Mucosa of rectum (tissue), 2 donors: ENCODE data around the gene CNTNAP5.

ENCODE experiments used
- H3K27ac ChIP-seq, 2 donors: one replicate each; pipeline ENCODE4 v1.7.0; 2013; ENCODE audit warnings: inconsistent platforms in 2 of 2, low read depth in 2 of 2, low read length in 2 of 2
- H3K27me3 ChIP-seq, 2 donors: one replicate each; pipeline ENCODE4 v1.7.0; 2013; ENCODE audit warnings: low read length in 2 of 2; ENCODE audit not compliant: control insufficient read depth in 2 of 2, insufficient read depth in 2 of 2
- H3K36me3 ChIP-seq, 2 donors: one replicate each; pipeline ENCODE4 v1.7.0; 2013; ENCODE audit warnings: low read length in 2 of 2; ENCODE audit not compliant: control insufficient read depth in 2 of 2, insufficient read depth in 2 of 2
- H3K4me1 ChIP-seq, 2 donors: one replicate each; pipeline ENCODE4 v1.7.0; 2013; ENCODE audit warnings: low read length in 2 of 2, mild to moderate bottlenecking in 1 of 2; ENCODE audit not compliant: control insufficient read depth in 2 of 2, insufficient read depth in 2 of 2
- H3K4me3 ChIP-seq, 2 donors: one replicate each; pipeline ENCODE4 v1.7.0; 2013; ENCODE audit warnings: low read length in 2 of 2
- H3K9ac ChIP-seq, 2 donors: one replicate each; pipeline ENCODE4 v1.7.0; 2013; ENCODE audit warnings: low read length in 2 of 2, low read depth in 1 of 2, mild to moderate bottlenecking in 1 of 2
- H3K9me3 ChIP-seq, 2 donors: one replicate each; pipeline ENCODE4 v1.7.0; 2013; ENCODE audit warnings: low read length in 2 of 2; ENCODE audit not compliant: control insufficient read depth in 2 of 2
- donor health status: healthy.
- donor health status: Normal muscosa, but diverticular disease.

Gene CNTNAP5

DNA sequence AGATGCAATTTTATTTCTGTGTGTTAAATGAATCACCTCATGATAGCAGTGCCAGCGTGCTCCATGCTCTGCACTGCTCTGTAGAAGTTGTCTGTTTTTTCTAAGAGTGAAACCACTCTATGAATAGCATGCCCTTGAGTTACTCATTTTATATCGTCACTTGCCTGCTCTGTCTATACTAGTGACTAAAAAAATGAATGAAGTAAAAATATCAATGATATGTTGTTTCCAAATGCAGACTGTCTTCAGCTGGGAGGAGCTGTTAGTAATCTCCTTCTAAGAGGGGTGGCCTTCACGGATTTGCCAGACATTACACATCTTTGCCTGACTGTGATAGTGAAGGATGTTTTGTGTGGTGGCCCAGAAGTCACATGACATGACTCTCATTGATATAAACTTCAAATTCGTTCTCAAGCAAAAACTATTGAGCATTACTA lies 852.1 kb downstream of the CNTNAP5 start:
- Histone ChIP-seq H3K27ac (no peak overlapping the region), H3K4me3 (no peak overlapping the region), H3K4me1 (no peaks in the 10 kb centered on the region), H3K27me3 (no peaks in the 10 kb centered on the region), H3K9ac (no peak overlapping the region), H3K9me3 (no peaks in the 10 kb centered on the region), H3K36me3 (no peaks in the 10 kb centered on the region)

DNA sequence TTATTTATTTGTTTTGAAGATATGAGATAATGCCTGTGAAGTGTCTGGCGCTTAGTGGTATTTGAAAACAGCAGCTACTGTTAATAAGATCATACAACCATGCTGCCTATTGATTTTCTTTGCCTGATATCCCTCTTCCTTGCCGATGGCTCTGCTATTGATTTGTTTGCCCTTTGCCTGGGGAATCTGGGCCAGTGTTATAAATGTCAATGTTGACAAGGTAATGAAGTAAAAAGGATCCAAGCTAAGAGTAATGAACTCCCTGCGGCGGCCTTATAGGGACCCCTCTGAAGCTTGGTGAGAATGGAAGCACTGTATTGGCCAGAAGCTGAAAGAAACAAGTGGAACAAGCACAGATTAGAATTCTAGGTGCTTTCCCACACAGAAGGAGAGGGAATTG lies 854.6 kb downstream of the CNTNAP5 start:
- H3K4me1 ChIP-seq = no peaks in the 10 kb centered on the region
- no peaks in the 10 kb centered on the region for H3K9me3 ChIP-seq
- H3K9ac ChIP-seq = no peak overlapping the region
- no peak overlapping the region for H3K27ac ChIP-seq
- H3K4me3 ChIP-seq = no peak overlapping the region
- no peaks in the 10 kb centered on the region for H3K36me3 ChIP-seq
- no peaks in the 10 kb centered on the region for H3K27me3 ChIP-seq

DNA sequence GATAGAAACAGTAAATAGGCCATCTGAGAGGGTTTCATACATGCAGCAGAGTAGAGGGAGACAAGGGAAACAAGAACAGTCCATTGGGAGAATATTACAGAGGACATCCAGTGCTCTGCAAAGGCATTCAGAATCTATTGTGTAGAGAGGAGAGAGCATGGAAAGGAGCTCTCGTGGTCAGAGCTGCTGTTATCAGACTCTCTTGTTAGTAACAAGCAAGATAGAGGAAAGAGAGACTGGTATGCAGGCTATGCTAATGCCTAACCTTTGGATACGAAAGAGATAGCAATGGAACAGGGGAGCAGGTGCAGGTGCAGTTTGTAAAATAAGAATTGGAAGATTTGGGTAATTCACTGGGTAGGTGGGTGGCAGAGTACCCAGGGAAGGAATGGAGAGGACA lies 855.9 kb downstream of the CNTNAP5 start:
- Histone ChIP-seq H3K4me3 (no peak overlapping the region), H3K9ac (no peak overlapping the region), H3K4me1 (no peaks in the 10 kb centered on the region), H3K27me3 (no peaks in the 10 kb centered on the region), H3K9me3 (no peaks in the 10 kb centered on the region), H3K36me3 (no peaks in the 10 kb centered on the region), H3K27ac (no peak overlapping the region)

DNA sequence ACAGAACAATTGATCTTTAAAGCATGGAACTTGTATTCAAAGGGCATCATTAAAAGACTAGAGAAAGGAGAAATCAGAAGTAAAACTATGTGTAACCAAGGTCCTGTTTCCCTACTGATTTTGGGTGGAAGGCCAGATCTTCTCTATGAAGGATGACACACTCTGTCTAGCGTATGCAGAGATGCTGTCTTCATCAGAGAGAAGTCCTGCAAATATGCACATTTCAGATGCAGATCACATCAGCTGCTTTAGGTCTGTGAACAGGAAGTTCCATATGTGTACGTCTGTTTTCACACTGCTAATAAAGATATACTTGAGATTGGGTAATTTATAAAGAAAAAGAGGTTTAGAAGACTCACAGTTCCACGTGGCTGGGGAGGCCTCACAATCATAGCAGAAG lies 857.3 kb downstream of the CNTNAP5 start:
- Histone ChIP-seq H3K27me3 (no peaks in the 10 kb centered on the region), H3K27ac (no peak overlapping the region), H3K9ac (no peak overlapping the region), H3K4me3 (no peak overlapping the region), H3K36me3 (no peaks in the 10 kb centered on the region), H3K9me3 (no peaks in the 10 kb centered on the region), H3K4me1 (no peaks in the 10 kb centered on the region)

DNA sequence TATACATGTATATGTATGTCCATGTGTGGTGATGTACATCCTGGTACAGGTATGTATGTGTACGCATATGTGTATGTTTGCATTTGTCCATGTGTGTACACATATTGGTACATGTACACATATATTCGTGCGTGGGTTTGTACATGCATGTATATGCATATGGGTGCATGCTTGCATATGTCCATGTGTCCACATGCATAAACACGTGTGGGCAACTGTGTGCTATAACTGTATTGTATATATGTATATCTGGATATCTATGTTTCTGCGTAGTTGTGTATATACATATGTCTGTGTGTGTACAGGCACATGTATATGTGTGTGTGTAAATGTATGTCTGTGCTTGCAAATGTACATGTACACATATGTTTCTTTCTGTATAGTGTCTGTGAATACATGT lies 858.5 kb downstream of the CNTNAP5 start:
- no peaks in the 10 kb centered on the region for H3K9me3 ChIP-seq
- no peaks in the 10 kb centered on the region for H3K36me3 ChIP-seq
- H3K4me1 ChIP-seq = no peaks in the 10 kb centered on the region
- no peak overlapping the region for H3K4me3 ChIP-seq
- H3K27me3 ChIP-seq = no peaks in the 10 kb centered on the region
- no peak overlapping the region for H3K9ac ChIP-seq
- H3K27ac ChIP-seq = no peak overlapping the region

DNA sequence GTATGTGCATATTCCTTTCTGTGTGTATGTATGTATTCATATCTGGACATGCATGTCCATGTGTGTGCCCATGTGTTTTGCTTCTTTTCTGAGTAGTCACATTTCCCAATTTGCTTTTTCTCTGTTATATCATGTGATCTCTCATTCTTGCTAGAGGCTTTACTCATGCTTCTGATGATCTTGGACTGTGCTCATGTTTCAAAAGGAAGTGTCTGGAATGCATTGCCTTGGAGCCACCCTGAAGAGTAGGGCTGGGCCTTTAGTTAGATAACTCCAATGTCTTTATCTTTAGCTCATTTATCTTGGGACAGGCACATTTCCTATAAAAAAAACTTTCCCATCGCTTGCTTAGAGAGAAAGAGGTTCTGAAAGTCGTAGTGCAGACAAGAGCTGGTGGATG lies 859.2 kb downstream of the CNTNAP5 start:
- Histone ChIP-seq H3K9me3 (no peaks in the 10 kb centered on the region), H3K4me1 (no peaks in the 10 kb centered on the region), H3K4me3 (no peak overlapping the region), H3K9ac (no peak overlapping the region), H3K36me3 (no peaks in the 10 kb centered on the region), H3K27me3 (no peaks in the 10 kb centered on the region), H3K27ac (no peak overlapping the region)

DNA sequence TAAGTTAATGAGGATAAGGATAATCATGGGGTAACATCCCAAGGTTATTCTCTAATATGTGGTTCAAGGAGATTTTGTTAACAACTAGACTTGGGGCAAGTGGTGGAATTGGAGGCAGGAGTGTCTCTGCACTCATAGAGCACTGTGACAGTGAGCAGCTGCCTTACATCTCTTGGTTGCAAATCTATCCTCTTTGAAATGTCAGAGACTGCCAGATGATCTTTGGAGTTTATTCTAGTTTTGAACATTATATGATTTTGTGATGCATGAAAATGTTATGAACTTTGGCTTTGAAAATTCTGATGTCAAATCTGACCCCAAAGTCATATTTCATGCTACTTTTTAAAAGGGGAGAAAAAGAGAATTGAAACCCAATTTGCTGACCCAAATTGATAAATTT lies 861.1 kb downstream of the CNTNAP5 start:
- no peaks in the 10 kb centered on the region for H3K27me3 ChIP-seq
- no peak overlapping the region for H3K9ac ChIP-seq
- H3K9me3 ChIP-seq = no peaks in the 10 kb centered on the region
- no peaks in the 10 kb centered on the region for H3K4me1 ChIP-seq
- H3K27ac ChIP-seq = no peak overlapping the region
- H3K4me3 ChIP-seq = no peak overlapping the region
- H3K36me3 ChIP-seq = no peaks in the 10 kb centered on the region

DNA sequence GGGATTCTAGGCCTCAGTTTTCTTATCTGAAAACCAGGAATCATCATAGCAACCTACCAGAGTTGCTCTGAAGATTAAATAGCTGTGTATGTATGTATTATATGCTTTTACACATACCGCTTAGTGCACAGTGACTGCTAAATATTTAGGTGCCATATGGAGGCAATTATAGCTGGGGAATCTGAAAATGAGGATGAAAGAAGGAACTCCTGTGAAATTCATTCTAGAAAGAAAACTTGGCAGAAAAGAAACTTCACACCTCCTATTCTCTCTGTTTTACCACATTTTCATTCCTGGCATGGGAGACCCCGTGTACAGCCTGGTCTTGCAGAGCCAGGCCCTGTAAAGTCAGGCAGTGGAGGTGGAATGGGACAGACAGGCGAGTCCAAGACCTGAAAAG lies 862.4 kb downstream of the CNTNAP5 start:
- Histone ChIP-seq H3K9me3 (no peaks in the 10 kb centered on the region), H3K4me1 (no peaks in the 10 kb centered on the region), H3K4me3 (no peak overlapping the region), H3K9ac (no peak overlapping the region), H3K27ac (no peak overlapping the region), H3K36me3 (no peaks in the 10 kb centered on the region), H3K27me3 (no peaks in the 10 kb centered on the region)

DNA sequence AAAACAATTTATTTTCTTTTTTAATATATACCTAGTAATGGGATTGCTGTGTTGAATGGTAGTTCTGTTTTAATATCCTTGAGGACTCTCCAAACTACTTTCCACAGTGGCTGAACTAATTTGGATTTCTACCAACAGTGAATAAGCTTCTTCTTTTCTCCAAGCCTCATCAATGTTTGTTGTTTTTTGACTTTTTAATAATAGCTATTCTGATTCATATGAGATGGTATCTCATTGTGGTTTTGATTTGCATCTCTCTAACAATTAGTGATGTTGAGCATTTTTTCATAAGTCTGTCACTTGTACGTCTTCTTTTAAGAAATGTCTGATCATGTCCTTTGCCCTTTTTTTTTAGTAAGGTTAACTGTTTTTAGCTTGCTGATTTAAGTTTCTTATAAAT lies 863.3 kb downstream of the CNTNAP5 start:
- H3K9ac ChIP-seq = no peak overlapping the region
- H3K27me3 ChIP-seq = no peaks in the 10 kb centered on the region
- H3K4me1 ChIP-seq = no peaks in the 10 kb centered on the region
- no peak overlapping the region for H3K27ac ChIP-seq
- no peak overlapping the region for H3K4me3 ChIP-seq
- no peaks in the 10 kb centered on the region for H3K9me3 ChIP-seq
- H3K36me3 ChIP-seq = no peaks in the 10 kb centered on the region

DNA sequence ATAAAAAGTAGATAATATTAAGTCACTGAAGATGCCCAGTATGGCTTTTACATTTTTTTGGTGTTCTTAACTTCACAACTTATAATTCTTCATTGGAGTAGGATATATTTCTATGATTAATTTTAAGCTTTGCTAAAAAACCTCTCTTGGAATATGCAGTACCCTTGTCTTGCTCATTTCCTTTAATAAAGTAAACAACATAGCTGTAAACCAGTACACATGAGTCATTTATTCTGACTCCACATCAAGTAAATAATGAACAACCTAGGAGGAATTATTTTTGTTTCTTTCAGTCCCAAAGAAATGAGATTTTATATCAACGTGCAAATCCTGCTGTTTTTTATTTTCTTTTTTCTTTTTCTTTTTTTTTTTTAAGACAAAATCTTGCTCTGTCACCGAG lies 869.1 kb downstream of the CNTNAP5 start:
- Histone ChIP-seq H3K27ac (no peak overlapping the region), H3K27me3 (no peaks in the 10 kb centered on the region), H3K36me3 (no peaks in the 10 kb centered on the region), H3K4me1 (no peaks in the 10 kb centered on the region), H3K9me3 (no peaks in the 10 kb centered on the region), H3K9ac (no peak overlapping the region), H3K4me3 (no peak overlapping the region)

DNA sequence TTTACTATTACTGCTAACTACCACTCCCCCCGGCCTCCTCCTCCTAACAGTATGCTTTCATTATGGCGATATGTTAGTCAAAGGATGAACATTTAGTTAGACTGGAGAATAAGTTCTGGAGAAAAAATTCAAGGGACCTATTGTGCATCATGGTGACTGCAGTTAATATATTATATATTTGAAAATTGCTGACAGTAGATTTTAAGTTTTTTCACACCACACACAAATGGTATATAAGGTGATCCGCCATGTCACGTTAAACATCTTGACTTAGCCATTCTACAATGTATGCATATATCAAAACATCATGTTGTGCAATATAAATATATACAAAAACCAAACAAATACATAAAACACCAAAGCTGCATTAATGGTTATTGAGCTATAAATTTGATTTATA lies 873.7 kb downstream of the CNTNAP5 start:
- Histone ChIP-seq H3K36me3 (no peaks in the 10 kb centered on the region), H3K4me1 (no peaks in the 10 kb centered on the region), H3K9ac (no peak overlapping the region), H3K27me3 (no peaks in the 10 kb centered on the region), H3K27ac (no peak overlapping the region), H3K9me3 (no peaks in the 10 kb centered on the region), H3K4me3 (no peak overlapping the region)
